Measurements from ENCODE around the gene MTMR1. TPM values are rescaled to one million over a fixed set of nuclear protein-coding genes. Genes with fewer than 3 reads are reported as not detected.
A peak's percentile ranks its signal among the peaks of the same experiment; 100 is the strongest.

The MTMR1 gene
- total RNA-seq, 1 donor from 2014 or later = 18.3 TPM

- H3K27me3 Mint-ChIP-seq (ENCODE audit: low read depth) = no peaks in the 10 kb centered on the region
- DNase-seq (ENCODE audit: low read depth, low spot score) = no peak
- H3K36me3 Mint-ChIP-seq (ENCODE audit: low read depth) = peaks cover 8% of the 10 kb centered on the region
- H3K4me1 Mint-ChIP-seq = peaks cover 9% of the 10 kb centered on the region
- H3K4me3 Mint-ChIP-seq = no peak overlapping the region
- no peak for TF ChIP-seq CTCF (conservative IDR thresholded peaks at IDR 0.05)
- H3K27ac Mint-ChIP-seq (ENCODE audit: unreplicated experiment) = no peak overlapping the region
- H3K9me3 Mint-ChIP-seq = no peaks in the 10 kb centered on the region
These were observed 79.9 kb downstream of the MTMR1 start for GRCh38 chrX:150773117-150773516.

GRCh38 chrX:150773634-150774033, 80.4 kb downstream of the MTMR1 start:
- Mint-ChIP-seq H3K4me1 (peaks cover 9% of the 10 kb centered on the region), H3K4me3 (no peak overlapping the region), H3K27me3 (ENCODE audit: low read depth) (no peaks in the 10 kb centered on the region), H3K27ac (ENCODE audit: unreplicated experiment) (no peak overlapping the region), H3K9me3 (no peaks in the 10 kb centered on the region), H3K36me3 (ENCODE audit: low read depth) (peaks cover 8% of the 10 kb centered on the region)
- no peak for TF ChIP-seq CTCF (conservative IDR thresholded peaks at IDR 0.05)
- no peak for DNase-seq (ENCODE audit: low read depth, low spot score)

- no peak for DNase-seq (ENCODE audit: low read depth, low spot score)
- TF ChIP-seq CTCF (conservative IDR thresholded peaks at IDR 0.05) = no peak
- Mint-ChIP-seq H3K9me3 (no peaks in the 10 kb centered on the region), H3K4me3 (no peak overlapping the region), H3K36me3 (ENCODE audit: low read depth) (peaks cover 8% of the 10 kb centered on the region), H3K4me1 (peaks cover 9% of the 10 kb centered on the region), H3K27ac (ENCODE audit: unreplicated experiment) (no peak overlapping the region), H3K27me3 (ENCODE audit: low read depth) (no peaks in the 10 kb centered on the region)
These were observed 81.8 kb downstream of the MTMR1 start for GRCh38 chrX:150774798-150775568.

GRCh38 chrX:150775569-150776350, 82.6 kb downstream of the MTMR1 start:
- no peaks in the 10 kb centered on the region for H3K27me3 Mint-ChIP-seq (ENCODE audit: low read depth)
- DNase-seq (ENCODE audit: low read depth, low spot score) = no peak
- no peak for TF ChIP-seq CTCF (conservative IDR thresholded peaks at IDR 0.05)
- no peak overlapping the region for H3K4me3 Mint-ChIP-seq
- peak overlapping the region; percentile 35 for H3K27ac Mint-ChIP-seq (ENCODE audit: unreplicated experiment)
- no peaks in the 10 kb centered on the region for H3K9me3 Mint-ChIP-seq
- peaks cover 9% of the 10 kb centered on the region for H3K4me1 Mint-ChIP-seq
- peaks cover 8% of the 10 kb centered on the region for H3K36me3 Mint-ChIP-seq (ENCODE audit: low read depth)

GRCh38 chrX:150777328-150777992, 84.3 kb downstream of the MTMR1 start:
- Mint-ChIP-seq H3K27me3 (ENCODE audit: low read depth) (no peaks in the 10 kb centered on the region), H3K9me3 (peaks cover 4% of the 10 kb centered on the region), H3K36me3 (ENCODE audit: low read depth) (peaks cover 8% of the 10 kb centered on the region), H3K4me1 (peaks cover 16% of the 10 kb centered on the region), H3K27ac (ENCODE audit: unreplicated experiment) (no peak overlapping the region), H3K4me3 (no peak overlapping the region)
- TF ChIP-seq CTCF (conservative IDR thresholded peaks at IDR 0.05) = no peak
- no peak for DNase-seq (ENCODE audit: low read depth, low spot score)
